Endometrium (tissue), 2 donors: ENCODE results near the gene PIGR.

ENCODE experiments used
- FAIRE-seq: peaks from 2 replicates; lab custom pipeline; 2012; peaks lifted over from hg19 to GRCh38; lab: Jason Lieb, UNC
- donor health status: control.
- donor health status: control.

Gene PIGR

GRCh38 chr1:206890125-206891060, 55.9 kb downstream of the PIGR start:
- no peak for FAIRE-seq

GRCh38 chr1:206887701-206888100, 58.6 kb downstream of the PIGR start:
- no peak for FAIRE-seq

- FAIRE-seq = no peak
These were observed 59.4 kb downstream of the PIGR start for GRCh38 chr1:206886831-206887230.

- no peak for FAIRE-seq
These were observed 60.8 kb downstream of the PIGR start for GRCh38 chr1:206885341-206886060.

GRCh38 chr1:206883876-206884275, 62.4 kb downstream of the PIGR start:
- no peak for FAIRE-seq

- FAIRE-seq = no peak
These were observed 63.1 kb downstream of the PIGR start for GRCh38 chr1:206883160-206883559.

GRCh38 chr1:206882555-206882954, 63.7 kb downstream of the PIGR start:
- FAIRE-seq = no peak

- no peak for FAIRE-seq
These were observed 66.0 kb downstream of the PIGR start for GRCh38 chr1:206880314-206880713.
